NCI-H510A treated with DMSO at 0.1 percent for 48 hours (cell line): ENCODE data around the gene DNAJC13.
"Not testable (repeated sequence)": the region's sequence is repeated elsewhere in the genome, so short reads cannot be mapped to it uniquely, and the experiment has no call there.

Experiments
- DNase-seq: peaks from one replicate; lab custom pipeline; 2025; lab: John Stamatoyannopoulos, UW

The DNAJC13 gene

DNA sequence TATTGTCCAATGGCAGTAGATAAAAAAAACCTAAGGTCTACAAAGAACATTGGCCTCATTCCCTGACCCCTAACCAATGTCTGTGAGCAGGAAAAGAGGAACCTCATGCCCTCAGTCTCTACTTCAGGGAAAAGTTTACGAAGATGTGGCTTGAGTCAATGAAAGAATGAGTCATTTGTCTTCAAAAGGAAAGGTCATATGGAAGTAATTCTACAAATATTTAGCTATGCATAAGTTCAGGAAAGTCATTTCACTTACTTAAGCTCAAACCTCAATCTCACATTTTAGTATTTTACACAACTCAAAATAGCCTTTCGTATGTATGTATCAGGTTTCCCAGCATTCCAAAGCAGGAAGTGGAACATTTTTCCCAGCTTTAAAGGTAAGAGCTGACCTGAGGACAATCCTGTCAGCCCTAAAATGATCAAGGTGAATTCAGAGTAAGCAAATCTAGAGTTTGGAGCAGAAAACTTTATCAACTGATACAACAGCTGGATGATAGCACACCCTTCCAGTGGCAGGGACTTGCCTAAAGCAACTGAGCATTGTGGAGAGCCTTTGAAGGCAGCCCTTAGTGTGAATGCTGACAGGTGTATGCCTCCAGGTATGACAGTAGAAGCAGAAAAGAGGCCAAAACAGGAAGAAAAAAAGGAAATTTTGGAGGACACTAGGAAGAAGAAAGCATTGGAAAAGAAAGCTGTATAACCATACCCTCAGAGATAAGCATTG is 125.9 kb downstream of the DNAJC13 start:
- DNase-seq: no peak

DNA sequence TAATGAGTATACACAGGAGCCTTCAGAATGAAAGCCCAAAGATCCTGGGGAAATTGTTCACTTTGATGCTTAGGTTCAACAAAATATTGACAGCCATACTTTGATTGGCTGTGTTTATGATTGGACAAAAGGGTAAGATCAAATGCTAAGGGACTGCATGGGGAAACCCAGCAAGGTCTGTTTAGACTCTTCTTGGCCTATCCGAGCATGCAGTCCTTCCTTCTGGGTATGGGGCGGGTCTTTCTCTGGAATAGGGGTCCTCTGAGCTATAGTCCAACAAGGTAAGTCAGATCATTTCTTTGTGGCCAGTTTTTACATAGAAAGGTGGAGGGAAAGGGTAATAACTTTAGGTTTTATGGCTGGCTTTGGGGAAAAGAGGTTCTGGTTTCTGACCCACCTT is 126.8 kb downstream of the DNAJC13 start:
- no peak for DNase-seq

GRCh38 chr3:132545471-132545870 is 128.2 kb downstream of the DNAJC13 start:
- DNase-seq: no peak

DNA sequence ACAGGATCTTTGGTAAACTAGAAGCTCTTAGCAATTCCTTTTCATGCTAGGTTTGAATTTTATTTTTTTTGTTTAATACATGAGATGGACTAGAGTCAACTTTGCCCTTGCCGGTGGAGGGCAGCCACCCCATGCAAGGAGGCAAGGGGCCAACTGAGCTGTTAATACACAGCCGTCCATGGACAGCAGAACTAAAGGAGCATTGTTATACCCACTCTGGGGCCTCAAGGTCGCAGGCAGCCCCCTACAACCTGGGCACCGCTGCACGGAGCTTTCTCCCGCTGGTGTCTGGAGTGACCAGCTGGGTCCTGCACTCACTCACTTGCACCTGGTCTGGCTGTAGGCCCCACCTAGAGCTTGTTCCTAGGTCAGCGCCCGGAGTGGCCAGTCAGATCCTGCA is 131.9 kb downstream of the DNAJC13 start:
- no peak for DNase-seq

DNA sequence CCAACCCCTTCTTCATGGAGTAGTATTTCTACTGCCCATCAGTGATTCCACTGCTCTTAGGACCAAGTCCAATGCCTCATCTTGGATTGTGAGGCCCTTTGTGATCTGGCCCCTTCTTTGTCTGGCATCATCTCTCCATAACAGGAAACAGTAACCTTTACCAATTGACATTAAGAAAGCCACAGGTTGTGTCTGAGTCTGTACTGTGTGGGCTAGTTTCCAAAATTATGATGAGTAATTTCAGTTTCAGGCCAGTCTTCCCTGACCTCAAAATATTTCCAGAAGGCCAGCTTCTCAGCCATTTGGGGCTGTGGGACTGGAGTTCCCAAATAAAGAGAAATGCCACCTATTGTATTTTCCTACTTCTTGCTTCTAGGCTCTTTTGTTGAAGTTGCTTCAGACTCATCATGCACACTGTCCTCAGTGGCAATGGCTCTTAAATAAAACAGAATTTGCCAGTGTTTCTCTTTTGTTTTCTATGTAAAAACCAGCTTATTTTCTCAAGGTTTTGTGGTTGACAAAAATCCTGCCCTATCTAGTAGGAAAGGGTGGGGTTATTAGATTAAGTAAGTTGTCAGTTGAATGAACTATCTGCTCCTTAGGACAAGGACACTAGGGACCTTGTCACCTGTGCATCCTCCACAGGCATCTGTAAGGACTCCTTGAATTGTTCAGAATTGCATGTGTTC is 132.7 kb downstream of the DNAJC13 start:
- DNase-seq: no peak

DNA sequence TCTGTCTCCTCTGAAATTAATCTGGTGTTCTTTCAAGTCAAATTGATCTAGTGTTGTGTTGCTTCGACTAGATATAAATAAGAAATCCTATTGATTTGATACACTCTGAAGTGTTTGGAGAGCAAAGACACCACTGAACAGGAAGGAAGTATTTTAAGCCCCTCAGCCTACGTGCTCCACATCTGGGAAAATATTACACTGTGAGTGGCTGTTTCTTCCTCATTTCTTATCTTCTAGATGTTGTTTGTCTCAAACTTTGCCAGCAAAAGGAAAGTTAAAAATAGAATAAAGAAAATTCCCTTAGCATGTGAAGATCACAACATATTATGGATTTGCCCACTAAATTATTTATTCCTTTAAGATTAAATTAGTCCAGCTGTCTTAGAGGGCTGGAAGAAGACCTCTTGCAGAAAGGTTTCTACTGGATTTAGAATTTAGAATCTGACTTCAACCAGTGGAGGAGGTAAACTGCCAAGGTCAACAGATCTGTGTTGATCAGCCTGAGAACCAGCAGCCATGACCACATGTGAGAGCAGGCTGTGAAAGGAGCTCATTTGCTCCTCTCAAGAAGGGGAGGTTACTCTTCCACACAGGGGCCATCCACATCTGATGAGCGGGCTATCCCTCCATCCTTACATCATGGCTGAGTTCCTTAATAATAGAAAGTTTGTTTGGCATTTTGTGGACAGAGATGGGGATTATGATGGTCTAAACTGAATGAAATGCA is 133.4 kb downstream of the DNAJC13 start:
- DNase-seq: no peak

DNA sequence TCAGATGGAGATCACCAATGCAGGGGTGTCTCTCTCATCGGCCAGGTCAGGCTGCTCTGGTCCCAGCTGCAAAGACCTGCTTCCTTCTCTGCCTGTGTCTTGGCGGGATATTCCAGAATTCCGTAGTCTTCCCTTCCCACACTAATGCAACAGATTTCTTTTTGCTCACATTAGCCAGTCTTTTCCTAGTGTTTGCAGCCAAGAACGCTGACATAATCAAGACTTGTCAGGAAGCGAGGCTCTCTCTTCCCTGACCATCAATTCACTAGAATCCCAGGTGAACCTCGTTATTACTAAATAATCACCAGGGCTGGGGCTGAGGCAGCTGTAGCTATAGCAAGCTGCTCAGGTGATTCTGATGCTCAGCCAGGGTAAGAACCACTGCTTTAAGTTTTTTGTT is 136.5 kb downstream of the DNAJC13 start:
- no peak for DNase-seq

DNA sequence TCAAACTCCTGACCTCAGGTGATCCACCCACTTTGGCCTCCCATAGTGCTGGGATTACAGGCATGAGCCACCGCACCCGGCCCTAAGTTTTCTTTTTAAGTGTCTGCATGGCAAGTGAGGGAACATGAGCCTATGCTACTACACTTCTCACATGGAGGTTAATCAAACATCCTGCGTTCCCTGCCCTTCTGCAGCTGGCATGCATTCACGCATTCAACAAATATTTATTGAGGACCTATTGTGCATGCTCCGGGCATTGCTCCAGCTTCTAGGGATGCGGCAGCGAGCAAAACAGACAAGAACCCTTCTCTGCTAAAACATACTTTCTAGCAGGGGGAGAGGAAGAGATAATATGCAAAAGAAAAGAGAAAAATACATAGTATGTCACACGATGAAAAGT is 137.1 kb downstream of the DNAJC13 start:
- DNase-seq: peak; percentile 49

- peak; percentile 31 for DNase-seq
These were observed 138.2 kb downstream of the DNAJC13 start for GRCh38 chr3:132555306-132556035.

DNA sequence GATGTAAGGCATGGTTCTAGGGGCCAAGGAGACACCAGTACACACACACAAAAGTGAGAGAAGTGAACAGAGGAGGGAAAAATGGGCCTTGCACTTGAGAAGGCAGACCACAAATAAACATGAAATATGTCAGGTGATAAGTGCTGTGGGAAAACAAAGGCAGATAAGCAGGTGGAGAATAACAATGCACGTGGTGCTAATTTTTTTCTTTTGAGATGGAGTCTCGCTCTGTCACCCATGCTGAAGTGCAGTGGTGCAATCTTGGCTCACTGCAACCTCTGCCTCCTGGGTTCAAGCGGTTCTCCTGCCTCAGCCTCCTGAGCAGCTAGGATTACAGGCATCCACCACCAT is 138.7 kb downstream of the DNAJC13 start:
- not testable (repeated sequence) for DNase-seq

DNA sequence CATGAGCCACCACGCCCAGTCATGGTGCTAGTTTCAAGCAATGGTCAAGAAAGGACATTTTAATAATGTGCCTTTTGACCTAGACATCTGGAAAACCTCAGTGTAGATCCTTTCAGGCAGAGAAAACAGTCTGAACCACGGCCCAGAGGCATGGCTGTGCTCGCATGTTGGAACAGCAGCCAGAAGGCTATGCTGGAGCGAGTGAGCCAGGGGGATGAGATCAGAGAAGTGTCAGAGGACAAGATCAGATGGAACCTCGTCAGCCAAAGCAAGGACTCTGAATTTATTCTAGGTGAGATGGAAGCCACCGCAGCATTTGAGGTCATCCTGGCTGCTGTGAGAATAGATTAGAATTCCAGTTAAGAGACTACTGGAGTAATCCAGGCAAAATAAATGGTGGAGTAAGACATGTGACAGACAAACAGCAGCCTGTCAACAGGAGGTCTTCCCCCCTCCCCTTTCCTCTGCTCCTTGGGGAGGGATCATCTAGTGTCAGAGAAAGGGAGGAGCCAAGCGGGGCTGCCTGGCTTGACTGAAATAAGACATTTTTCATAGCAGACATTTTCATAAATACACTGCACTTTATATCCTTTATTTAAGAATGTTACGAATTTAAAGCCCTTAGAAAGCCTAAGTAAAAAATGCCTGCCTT is 139.3 kb downstream of the DNAJC13 start:
- DNase-seq: no peak

DNA sequence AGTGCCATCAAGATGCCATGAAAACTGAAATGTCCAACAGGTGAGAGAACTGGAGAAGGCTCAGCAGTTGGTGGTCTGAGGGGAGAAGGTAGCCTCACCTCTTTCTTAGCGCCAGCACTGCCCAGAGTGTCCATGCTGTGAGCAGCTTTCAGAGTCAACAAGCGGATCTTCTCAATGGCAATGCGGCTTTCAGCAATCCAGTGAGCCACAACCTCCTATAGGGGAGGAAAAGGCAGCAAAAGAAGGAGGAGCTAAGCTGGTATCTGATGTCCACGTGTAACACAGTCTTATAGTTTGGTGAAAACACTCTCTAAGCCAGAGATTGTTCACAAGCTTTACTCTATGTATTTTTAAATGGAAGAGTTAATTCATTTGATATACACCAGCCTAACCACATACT is 143.7 kb downstream of the DNAJC13 start:
- DNase-seq: peak; percentile 71

DNA sequence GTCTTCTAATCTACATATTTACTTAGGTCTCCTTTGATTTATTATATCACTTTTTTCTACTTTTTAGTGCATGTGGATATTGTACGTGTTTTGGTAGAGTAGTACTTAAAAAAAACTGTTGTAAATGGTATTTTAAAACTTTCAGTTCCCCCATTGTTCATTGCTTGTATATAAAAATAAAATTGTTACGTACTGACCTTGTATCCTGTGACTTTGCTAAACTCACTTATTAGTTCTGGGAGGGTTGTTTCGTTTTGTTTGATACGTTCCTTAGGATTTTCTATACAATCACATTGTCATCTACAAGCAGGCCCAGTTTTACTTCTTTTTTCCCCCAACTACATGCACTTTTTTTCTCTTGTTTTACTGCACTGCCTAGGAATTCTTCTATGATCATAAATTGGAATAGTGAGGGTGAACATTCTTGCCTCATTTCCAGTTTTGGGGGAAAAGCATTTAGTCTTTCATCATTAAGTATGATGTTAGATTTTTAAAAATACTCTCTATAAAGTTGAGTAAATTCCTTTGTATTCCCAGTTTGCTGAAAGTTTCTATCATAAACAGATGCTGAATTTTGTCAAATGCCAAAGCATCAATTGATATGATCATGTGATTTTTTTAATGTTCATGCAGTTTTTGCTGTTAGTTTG is 146.2 kb downstream of the DNAJC13 start:
- DNase-seq: no peak

DNA sequence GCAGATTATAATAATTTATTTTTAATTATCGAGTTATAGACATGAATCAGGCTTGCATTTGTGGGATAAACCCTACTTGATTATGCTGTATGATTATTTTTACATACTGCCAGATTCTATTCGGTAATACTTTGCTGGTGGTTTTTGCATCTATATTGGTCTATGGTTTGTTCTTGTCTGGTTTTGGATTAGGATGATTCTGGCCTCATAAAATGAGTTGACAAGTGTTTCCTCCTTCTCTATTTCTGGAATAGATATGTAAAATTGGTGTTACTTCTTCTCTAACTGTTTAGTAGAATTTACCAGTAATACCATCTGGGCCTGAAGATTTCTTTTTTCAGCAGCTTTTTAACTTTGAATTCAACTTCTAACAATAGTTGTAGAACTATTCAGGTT is 146.8 kb downstream of the DNAJC13 start:
- no peak for DNase-seq

GRCh38 chr3:132568422-132568821 is 151.1 kb downstream of the DNAJC13 start:
- DNase-seq: no peak

- DNase-seq: no peak
These were observed 151.9 kb downstream of the DNAJC13 start for GRCh38 chr3:132569153-132569552.

GRCh38 chr3:132569580-132569979 is 152.3 kb downstream of the DNAJC13 start:
- DNase-seq: no peak

GRCh38 chr3:132570016-132570415 is 152.7 kb downstream of the DNAJC13 start:
- DNase-seq: no peak

GRCh38 chr3:132573797-132574211 is 156.5 kb downstream of the DNAJC13 start:
- DNase-seq: no peak

DNA sequence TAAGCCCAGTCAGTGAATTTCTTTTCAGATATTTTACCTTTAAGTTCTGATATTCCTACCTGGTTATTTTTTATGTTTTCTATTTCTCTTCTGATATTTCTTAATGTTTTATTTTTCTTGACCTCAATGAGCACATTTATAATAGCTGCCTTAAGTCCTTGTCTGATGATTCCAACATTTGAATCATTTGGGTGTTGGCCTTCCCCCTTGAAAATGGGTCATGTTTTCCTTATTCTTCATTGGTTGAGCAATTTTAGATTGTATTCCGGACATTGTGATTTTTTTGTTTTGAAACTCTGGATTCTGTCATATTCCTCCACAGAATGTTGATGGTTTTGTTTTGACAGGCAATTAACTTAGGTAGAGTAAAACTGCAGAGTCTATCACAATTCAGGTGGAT is 170.1 kb downstream of the DNAJC13 start:
- DNase-seq: no peak
